Uterus (tissue), 2 donors: Measurements from ENCODE around the gene ISL2.

Source experiments
- CTCF ChIP-seq, 4 experiments: fragments of 200-600 bp in 2 of 4; fragments of 450-650 bp in 2 of 4; sonication (generic) in 2 of 4; IDR thresholded peaks; one replicate each; pipeline ENCODE4 v1.5.1; 2016 to 2019; ENCODE audit warnings: antibody characterized with exemption in 4 of 4, mild to moderate bottlenecking in 2 of 4, moderate library complexity in 1 of 4
- POLR2A ChIP-seq, 2 donors: fragments of 450-650 bp; IDR thresholded peaks; one replicate each; pipeline ENCODE4 v1.6.1; 2016; ENCODE audit warnings: antibody characterized with exemption in 2 of 2, mild to moderate bottlenecking in 1 of 2, moderate library complexity in 1 of 2

- no peak for TF ChIP-seq CTCF (IDR thresholded peaks at IDR 0.05)
- no peak for TF ChIP-seq POLR2A (IDR thresholded peaks at IDR 0.05)
Measured at GRCh38 chr15:76332796-76333195, 3.8 kb upstream of the ISL2 start.
